Left ventricle myocardium inferior (tissue), 1 donor: ENCODE measurements around the gene LNX1. TPM values are rescaled to one million over a fixed set of nuclear protein-coding genes. Genes with fewer than 3 reads are reported as not detected.

Source experiments
- DNase-seq: peaks from one replicate; pipeline ENCODE4 v3.0.0-alpha.2; 2020
- H3K27ac ChIP-seq: fragments of 200-600 bp; replicated peaks from 2 replicates; pipeline ENCODE4 v1.8.0; 2021
- H3K27me3 ChIP-seq: fragments of 200-600 bp; 2 replicates; pipeline ENCODE4 v1.8.0; 2021; ENCODE audit warnings: low read depth
- H3K36me3 ChIP-seq: fragments of 200-600 bp; 2 replicates; pipeline ENCODE4 v1.8.0; 2021
- H3K4me1 ChIP-seq: fragments of 200-600 bp; 2 replicates; pipeline ENCODE4 v1.8.0; 2021
- H3K4me3 ChIP-seq: fragments of 200-600 bp; 2 replicates; pipeline ENCODE4 v1.8.0; 2021; ENCODE audit warnings: mild to moderate bottlenecking, moderate library complexity
- H3K9me3 ChIP-seq: fragments of 200-600 bp; replicated peaks from 2 replicates; pipeline ENCODE4 v1.8.0; 2021
- intact Hi-C: fragments of 100-400 bp; cut with micrococcal nuclease; formaldehyde crosslinking; loops from one replicate; pipeline ENCODE4 v1.11.0; 2022
- long read RNA-seq: library from polyadenylated mRNA; unstranded; transcript quantifications from one replicate; pipeline ENCODE4 v2.0.0, GENCODE V29; 2021
- total RNA-seq: library from RNA; stranded (reverse); fragmentation: NEBNext Ultra II Directional; extraction: Animal tissue kit (Norgen Biotek cat#: 25700); gene quantifications from one replicate; pipeline ENCODE4 v1.2.1, GENCODE V29; 2021
- TF ChIP-seq, protein P1 (sequence below): fragments of 200-600 bp; IDR thresholded peaks from 2 replicates; pipeline ENCODE4 v1.8.0; 2021; ENCODE audit warnings: antibody characterized with exemption, mild to moderate bottlenecking, borderline replicate concordance
- donor health status: DM: no; HTN: yes; CAD: no; lungs with severe emphysema.

Gene LNX1
- 9.5 TPM for total RNA-seq
- long read RNA-seq, partial matches to known transcripts = 1 of 6 reads
- long read RNA-seq, other reads (novel, unspliced or antisense) = 2 of 6 reads

DNA sequence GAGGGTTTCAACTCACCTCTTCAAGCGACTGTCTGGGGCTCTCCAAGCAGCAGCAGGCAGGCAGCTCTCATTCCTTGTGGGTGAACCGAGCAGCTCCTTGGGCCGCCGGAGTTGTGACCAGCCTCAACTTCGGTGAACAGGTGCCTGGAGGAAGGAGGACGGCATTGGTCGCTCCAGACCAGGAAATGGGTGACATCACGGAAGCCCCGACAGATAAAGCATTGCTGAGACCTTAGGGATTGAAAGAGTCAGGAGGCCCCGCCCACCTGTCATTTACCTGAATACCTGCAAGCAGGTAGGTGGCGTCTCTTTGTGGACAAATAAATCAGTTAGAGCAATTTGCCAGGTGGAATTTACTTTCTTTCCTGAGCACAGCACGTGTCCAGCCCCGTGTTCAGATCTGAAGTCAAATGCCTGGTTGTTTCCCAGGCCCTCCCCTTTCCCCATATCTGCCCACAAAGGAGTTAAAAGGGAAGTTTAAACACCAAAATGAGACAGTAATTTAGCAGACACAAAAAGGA, at the start of gene LNX1:
Gene LNX1 (minus strand): TSS at position 115 of the 521 bp plus-strand sequence. CDS start 17,484 bp downstream, outside the sequence.
- no peaks in the 10 kb centered on the region for H3K9me3 ChIP-seq
- no peak for DNase-seq
- H3K4me3 ChIP-seq = no peak within 1 kb of the TSS
- no peak within 1 kb of the TSS for H3K27ac ChIP-seq
- no peaks in the 10 kb centered on the region for H3K36me3 ChIP-seq
- intact Hi-C loops = no loop called here
- TF ChIP-seq, protein P1, sequence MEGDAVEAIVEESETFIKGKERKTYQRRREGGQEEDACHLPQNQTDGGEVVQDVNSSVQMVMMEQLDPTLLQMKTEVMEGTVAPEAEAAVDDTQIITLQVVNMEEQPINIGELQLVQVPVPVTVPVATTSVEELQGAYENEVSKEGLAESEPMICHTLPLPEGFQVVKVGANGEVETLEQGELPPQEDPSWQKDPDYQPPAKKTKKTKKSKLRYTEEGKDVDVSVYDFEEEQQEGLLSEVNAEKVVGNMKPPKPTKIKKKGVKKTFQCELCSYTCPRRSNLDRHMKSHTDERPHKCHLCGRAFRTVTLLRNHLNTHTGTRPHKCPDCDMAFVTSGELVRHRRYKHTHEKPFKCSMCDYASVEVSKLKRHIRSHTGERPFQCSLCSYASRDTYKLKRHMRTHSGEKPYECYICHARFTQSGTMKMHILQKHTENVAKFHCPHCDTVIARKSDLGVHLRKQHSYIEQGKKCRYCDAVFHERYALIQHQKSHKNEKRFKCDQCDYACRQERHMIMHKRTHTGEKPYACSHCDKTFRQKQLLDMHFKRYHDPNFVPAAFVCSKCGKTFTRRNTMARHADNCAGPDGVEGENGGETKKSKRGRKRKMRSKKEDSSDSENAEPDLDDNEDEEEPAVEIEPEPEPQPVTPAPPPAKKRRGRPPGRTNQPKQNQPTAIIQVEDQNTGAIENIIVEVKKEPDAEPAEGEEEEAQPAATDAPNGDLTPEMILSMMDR = no peak
- peaks cover 28% of the 10 kb centered on the region for H3K4me1 ChIP-seq
- no peaks in the 10 kb centered on the region for H3K27me3 ChIP-seq

DNA sequence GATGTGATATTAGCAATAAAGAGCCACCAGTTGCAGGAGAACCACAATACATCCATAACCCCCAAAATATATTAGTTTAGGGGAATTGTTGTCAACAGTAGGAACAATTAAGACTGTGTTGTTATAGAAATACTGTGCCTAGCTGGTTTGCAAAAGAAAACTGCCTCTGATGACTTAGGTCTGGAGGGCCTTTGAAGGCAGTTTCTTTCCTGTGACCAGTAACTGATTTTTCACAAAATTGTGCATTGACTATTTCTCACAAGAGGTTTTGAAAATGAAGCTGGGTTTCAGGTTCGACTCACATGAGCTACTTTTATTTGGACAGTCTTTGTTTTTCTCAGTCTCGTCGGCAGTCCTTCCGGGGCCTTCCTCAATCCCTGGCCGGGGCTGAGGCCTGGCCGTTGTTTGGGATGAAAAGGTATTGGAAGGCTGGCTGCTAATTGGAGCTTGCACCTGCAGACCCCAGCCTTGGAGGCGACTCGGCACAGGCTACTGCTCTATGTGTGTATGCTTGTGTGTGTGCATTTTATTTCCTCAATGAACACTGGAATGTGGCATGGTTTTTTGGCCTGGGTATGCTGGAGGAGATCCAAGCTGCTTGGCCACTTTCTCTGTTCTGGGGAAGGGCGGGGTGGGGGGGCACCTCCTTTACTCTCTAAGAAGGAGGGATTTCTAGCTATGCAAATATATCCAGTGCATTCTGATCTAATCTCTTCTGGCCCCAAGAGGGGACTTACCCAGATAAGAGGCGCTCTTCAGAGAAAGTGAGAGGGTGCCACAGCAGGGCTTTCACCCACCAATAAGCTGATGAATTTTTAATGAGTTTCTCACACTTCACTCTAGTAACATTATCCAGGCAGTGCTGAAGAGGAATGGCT, 49.5 kb upstream of the LNX1 start:
- Histone ChIP-seq H3K36me3 (no peaks in the 10 kb centered on the region), H3K27ac (no peak overlapping the region)
- intact Hi-C loops = no loop called here

GRCh38 chr4:53638919-53639318, 47.6 kb upstream of the LNX1 start:
- no peak for DNase-seq
- Histone ChIP-seq H3K4me1 (peaks cover 45% of the 10 kb centered on the region), H3K9me3 (no peaks in the 10 kb centered on the region), H3K27ac (no peak overlapping the region), H3K36me3 (no peaks in the 10 kb centered on the region), H3K27me3 (no peaks in the 10 kb centered on the region), H3K4me3 (no peak overlapping the region)
- TF ChIP-seq, protein P1 = no peak
- intact Hi-C loops = no loop called here

More for the DNA sequence above, 49.5 kb upstream of the LNX1 start:
- Histone ChIP-seq H3K9me3 (no peaks in the 10 kb centered on the region), H3K27me3 (no peaks in the 10 kb centered on the region), H3K4me1 (peaks cover 39% of the 10 kb centered on the region), H3K4me3 (no peak overlapping the region)
- TF ChIP-seq, protein P1 = no peak
- DNase-seq = no peak

DNA sequence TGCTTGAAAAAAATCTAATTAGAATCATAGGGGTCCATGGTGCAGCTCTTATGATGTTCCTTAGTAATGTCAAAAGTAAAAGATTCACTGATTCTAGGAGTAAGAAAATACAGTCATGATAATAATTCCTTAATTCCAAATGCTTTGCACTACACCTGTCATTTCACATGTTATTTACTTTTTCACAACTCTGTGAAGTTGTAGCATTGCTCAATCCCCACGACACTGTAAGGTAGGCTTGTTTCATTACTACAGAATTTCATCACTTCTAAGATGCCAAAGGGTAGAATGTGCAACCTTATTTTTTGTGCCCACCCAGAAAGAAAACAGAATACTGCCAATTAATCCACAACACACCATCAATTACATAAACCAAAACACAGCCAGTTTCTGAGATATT, 46.1 kb upstream of the LNX1 start:
- DNase-seq = no peak
- intact Hi-C loops = no loop called here

DNA sequence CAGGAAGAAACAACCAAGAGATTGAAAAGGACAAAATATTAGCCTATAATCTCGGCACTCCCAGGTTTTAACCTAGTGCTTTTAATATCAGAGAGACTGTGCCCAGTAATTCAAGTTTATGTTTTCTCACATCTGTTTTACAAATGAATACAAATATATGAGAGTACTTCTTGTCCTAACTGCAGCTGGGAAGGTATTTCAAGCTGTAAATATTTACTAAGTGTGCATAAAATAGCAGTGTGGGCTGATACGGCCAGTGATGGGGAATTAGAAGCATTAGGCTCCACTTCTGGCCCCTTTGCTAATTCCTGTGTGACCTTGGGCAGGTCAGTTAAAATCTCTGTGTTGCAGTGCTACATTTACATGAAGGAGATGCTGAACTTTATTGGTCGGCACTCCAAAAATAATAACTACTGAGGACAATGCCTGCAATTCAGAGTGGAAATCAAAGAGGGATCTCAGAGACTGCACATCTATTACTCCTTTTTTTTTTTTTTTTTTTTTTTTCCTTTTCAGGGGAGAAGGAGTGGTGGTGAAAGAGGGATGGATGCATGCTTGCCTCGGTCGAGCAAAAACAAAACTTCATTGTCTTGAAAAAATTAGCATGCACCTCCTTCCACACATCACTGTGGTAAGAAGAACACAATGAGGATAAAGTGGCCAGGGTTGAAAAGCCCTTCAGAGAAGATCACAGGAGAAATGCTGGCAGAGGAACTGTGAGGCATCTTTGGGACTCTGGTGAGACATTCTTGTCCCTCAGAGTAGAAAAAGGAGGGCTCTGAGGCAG, 44.6 kb upstream of the LNX1 start:
- no peak for DNase-seq
- intact Hi-C loops = no loop called here
- H3K4me3 ChIP-seq = no peak overlapping the region

More for the DNA sequence above, 46.1 kb upstream of the LNX1 start:
- H3K9me3 ChIP-seq = no peaks in the 10 kb centered on the region
- no peak overlapping the region for H3K27ac ChIP-seq
- TF ChIP-seq, protein P1 = no peak
- peaks cover 57% of the 10 kb centered on the region for H3K4me1 ChIP-seq
- H3K4me3 ChIP-seq = no peak overlapping the region
- H3K36me3 ChIP-seq = no peaks in the 10 kb centered on the region
- no peaks in the 10 kb centered on the region for H3K27me3 ChIP-seq

More for the DNA sequence above, 44.6 kb upstream of the LNX1 start:
- Histone ChIP-seq H3K36me3 (no peaks in the 10 kb centered on the region), H3K9me3 (no peaks in the 10 kb centered on the region), H3K27ac (no peak overlapping the region), H3K27me3 (no peaks in the 10 kb centered on the region), H3K4me1 (peaks cover 47% of the 10 kb centered on the region)
- TF ChIP-seq, protein P1 = no peak
